PC-9 (cell line): ENCODE results near the gene PTPRD. TPM values are rescaled to one million over a fixed set of nuclear protein-coding genes. Genes with fewer than 3 reads are reported as not detected.

ENCODE experiments used
- BruUV-seq: library from RNA; stranded (reverse); fragments of 400-500 nt; replicated peaks from 2 replicates; lab custom pipeline; 2021; lab: Mats Ljungman, UMichigan
- CTCF ChIA-PET: fragments of 300-600 bp; sonication (Branson Sonifier 250); formaldehyde crosslinking; loops from one replicate; lab custom pipeline; 2022; ENCODE audit warnings: antibody characterized with exemption; lab: Charles Lee
- POLR2A ChIA-PET: fragments of 300-600 bp; sonication (Branson Sonifier 250); formaldehyde crosslinking; loops from one replicate; lab custom pipeline; 2022; ENCODE audit warnings: antibody characterized with exemption; ENCODE audit not compliant: unreplicated experiment; lab: Charles Lee
- DNase-seq, 2 experiments: peaks; one replicate each; pipeline versions ENCODE4 v3.0.0 to v3.0.0-alpha.2; 2015 to 2022; ENCODE audit warnings: mixed read lengths in 1 of 2
- H2AFZ ChIP-seq: fragments of 200-600 bp; sonication (generic); 2 replicates; pipeline ENCODE4 v1.8.1; 2017; ENCODE audit warnings: antibody characterized with exemption
- H3F3A ChIP-seq: fragments of 200-600 bp; sonication (generic); 2 replicates; pipeline ENCODE4 v1.8.1; 2017; ENCODE audit warnings: antibody characterized with exemption, mild to moderate bottlenecking, low read depth; ENCODE audit not compliant: insufficient read depth
- H3K27ac ChIP-seq: fragments of 200-600 bp; sonication (generic); 2 replicates; pipeline ENCODE4 v1.6.1; 2016; ENCODE audit warnings: mixed run types
- H3K27me3 ChIP-seq: fragments of 200-600 bp; sonication (generic); 2 replicates; pipeline ENCODE4 v1.6.1; 2016; ENCODE audit warnings: low read depth, mixed run types; ENCODE audit not compliant: insufficient read depth
- H3K36me3 ChIP-seq: fragments of 200-600 bp; sonication (generic); 2 replicates; pipeline ENCODE4 v1.6.1; 2016; ENCODE audit warnings: low read depth, mixed run types
- H3K4me1 ChIP-seq: fragments of 200-600 bp; sonication (generic); replicated peaks from 2 replicates; pipeline ENCODE4 v1.6.1; 2016; ENCODE audit warnings: mixed run types; ENCODE audit not compliant: insufficient read depth
- H3K4me2 ChIP-seq: fragments of 200-600 bp; sonication (generic); 2 replicates; pipeline ENCODE4 v1.6.1; 2017; ENCODE audit warnings: mixed run types
- H3K4me3 ChIP-seq: fragments of 200-600 bp; sonication (generic); 2 replicates; pipeline ENCODE4 v1.6.1; 2016; ENCODE audit warnings: mixed run types
- H3K79me2 ChIP-seq: fragments of 200-600 bp; sonication (generic); 2 replicates; pipeline ENCODE4 v1.6.1; 2017; ENCODE audit warnings: low read depth, mixed run types
- H3K9me2 ChIP-seq: fragments of 200-600 bp; sonication (generic); 2 replicates; pipeline ENCODE4 v1.8.1; 2017; ENCODE audit warnings: mild to moderate bottlenecking; ENCODE audit not compliant: insufficient read depth
- H3K9me3 ChIP-seq: fragments of 200-600 bp; sonication (generic); 2 replicates; pipeline ENCODE4 v1.8.1; 2016; ENCODE audit warnings: low read depth; ENCODE audit not compliant: insufficient read depth
- H4K20me1 ChIP-seq: fragments of 200-600 bp; sonication (generic); 2 replicates; pipeline ENCODE4 v1.8.1; 2017; ENCODE audit not compliant: insufficient read depth
- CTCF ChIP-seq: fragments of 200-600 bp; sonication (generic); conservative IDR thresholded peaks from 2 replicates; pipeline ENCODE4 v1.6.1; 2017; ENCODE audit warnings: mixed run types, antibody characterized with exemption, mild to moderate bottlenecking, moderate library complexity
- EZH2 ChIP-seq: fragments of 200-600 bp; sonication (generic); IDR thresholded peaks from 2 replicates; pipeline ENCODE4 v1.8.0; 2017; ENCODE audit warnings: antibody characterized with exemption, low read depth
- intact Hi-C: fragments of 100-400 bp; cut with micrococcal nuclease; formaldehyde crosslinking; loops from one replicate; pipeline ENCODE4 v1.10.0; 2022; ENCODE audit not compliant: unreplicated experiment
- total RNA-seq: library from RNA; stranded (reverse); gene quantifications from 2 replicates; pipeline ENCODE4 v1.2.3, GENCODE V29; 2021

The PTPRD gene
- total RNA-seq, 1 experiment from 2014 or later, result not detected

GRCh38 chr9:10232352-10232930 lies 380.4 kb downstream of the PTPRD start:
- ChIA-PET POLR2A (no interaction called here), CTCF (no interaction called here)
- Histone ChIP-seq H3K79me2 (no peaks in the 10 kb centered on the region), H3F3A (no peaks in the 10 kb centered on the region), H3K4me3 (no peak overlapping the region), H3K27ac (no peak overlapping the region), H2AFZ (no peak overlapping the region), H4K20me1 (no peaks in the 10 kb centered on the region), H3K27me3 (no peaks in the 10 kb centered on the region), H3K9me2 (no peaks in the 10 kb centered on the region), H3K4me2 (no peak overlapping the region), H3K9me3 (no peaks in the 10 kb centered on the region), H3K36me3 (no peaks in the 10 kb centered on the region), H3K4me1 (no peaks in the 10 kb centered on the region)
- intact Hi-C loops, result no loop called here
- DNase-seq, result no peak
- no TSS peak for BruUV-seq
- TF ChIP-seq CTCF, result no peak
- TF ChIP-seq EZH2, result no peak

GRCh38 chr9:10230512-10230911 lies 382.3 kb downstream of the PTPRD start:
- no TSS peak for BruUV-seq
- DNase-seq, result no peak
- ChIA-PET POLR2A (interaction anchor here (0.6 kb wide), 1 partner anchor 25 kb away, joined by 13 read pairs; no protein-coding TSS in a partner anchor), CTCF (no interaction called here)
- Histone ChIP-seq H3K4me1 (no peaks in the 10 kb centered on the region), H2AFZ (no peak overlapping the region), H3K4me3 (no peak overlapping the region), H4K20me1 (no peaks in the 10 kb centered on the region), H3K27ac (no peak overlapping the region), H3K9me2 (no peaks in the 10 kb centered on the region), H3F3A (no peaks in the 10 kb centered on the region), H3K9me3 (no peaks in the 10 kb centered on the region), H3K36me3 (no peaks in the 10 kb centered on the region), H3K4me2 (no peak overlapping the region), H3K27me3 (no peaks in the 10 kb centered on the region), H3K79me2 (no peaks in the 10 kb centered on the region)
- TF ChIP-seq CTCF (no peak), EZH2 (no peak)
- intact Hi-C loops, result no loop called here

- Histone ChIP-seq H3K27me3 (no peaks in the 10 kb centered on the region), H3K79me2 (no peaks in the 10 kb centered on the region), H3F3A (no peaks in the 10 kb centered on the region), H3K4me3 (no peak overlapping the region), H4K20me1 (no peaks in the 10 kb centered on the region), H3K9me2 (no peaks in the 10 kb centered on the region), H3K36me3 (no peaks in the 10 kb centered on the region), H3K27ac (no peak overlapping the region), H3K4me2 (no peak overlapping the region), H3K4me1 (no peaks in the 10 kb centered on the region), H3K9me3 (no peaks in the 10 kb centered on the region), H2AFZ (no peak overlapping the region)
- ChIA-PET POLR2A (no interaction called here), CTCF (no interaction called here)
- intact Hi-C loops, result no loop called here
- DNase-seq, result no peak
- no TSS peak for BruUV-seq
- no peak for TF ChIP-seq CTCF
- TF ChIP-seq EZH2, result no peak
Measured at GRCh38 chr9:10228082-10228481, 384.7 kb downstream of the PTPRD start.
